Right atrium auricular region (tissue), 2 donors: ENCODE measurements around the gene ZSCAN31. TPM values are rescaled to one million over a fixed set of nuclear protein-coding genes. Genes with fewer than 3 reads are reported as not detected.

Source experiments
- DNase-seq: peaks from one replicate; pipeline ENCODE4 v3.0.0-alpha.2; 2019; ENCODE audit warnings: low spot score
- H3K27ac ChIP-seq, 2 donors: fragments of 200-600 bp; sonication (generic); 1 replicate in 1 of 2; 2 replicates in 1 of 2; pipeline ENCODE4 v1.5.1; 2016 to 2019
- H3K27me3 ChIP-seq, 2 donors: fragments of 200-600 bp; sonication (generic); one replicate each; pipeline versions ENCODE4 v1.5.1 to v1.6.0; 2017 to 2019
- H3K36me3 ChIP-seq: fragments of 200-600 bp; sonication (generic); one replicate; pipeline ENCODE4 v1.5.1; 2016
- H3K4me1 ChIP-seq, 2 donors: fragments of 200-600 bp; sonication (generic); one replicate each; pipeline versions ENCODE4 v1.5.1 to v1.6.0; 2017 to 2019
- H3K4me3 ChIP-seq, 2 donors: fragments of 200-600 bp; sonication (generic); 1 replicate in 1 of 2; 2 replicates in 1 of 2; pipeline ENCODE4 v1.5.1; 2017 to 2019; ENCODE audit warnings: mild to moderate bottlenecking in 1 of 2, moderate library complexity in 1 of 2
- H3K9me3 ChIP-seq, 2 donors: fragments of 200-600 bp; sonication (generic); one replicate each; pipeline ENCODE4 v1.5.1; 2019
- CTCF ChIP-seq, 2 donors: fragments of 200-600 bp; sonication (generic); IDR thresholded peaks; one replicate each; pipeline ENCODE4 v1.5.1; 2019; ENCODE audit warnings: antibody characterized with exemption in 2 of 2
- total RNA-seq, 2 donors: library from RNA; depleted of rRNA; stranded (reverse); fragments of >200 nt; gene quantifications; one replicate each; pipeline ENCODE4 v1.1.0, GENCODE V29; 2016

The ZSCAN31 gene
- total RNA-seq, 2 donors from 2014 or later: 9.9 to 14.5 TPM

GRCh38 chr6:28355743-28356665 is 20.1 kb upstream of the ZSCAN31 start:
- Histone ChIP-seq H3K27me3 (no peaks in the 10 kb centered on the region), H3K9me3 (no peaks in the 10 kb centered on the region), H3K27ac (peak overlapping the region; percentile 82 to 84), H3K4me3 (peak overlapping the region; percentile 49 to 66), H3K36me3 (no peaks in the 10 kb centered on the region), H3K4me1 (peaks cover 0 to 29% of the 10 kb centered on the region in 2 donors)
- TF ChIP-seq CTCF (IDR thresholded peaks at IDR 0.05): peak; percentile 82 to 87
- peak; percentile 85 for DNase-seq

- no peaks in the 10 kb centered on the region for H3K9me3 ChIP-seq
- H3K27me3 ChIP-seq: no peaks in the 10 kb centered on the region
- no peak for TF ChIP-seq CTCF (IDR thresholded peaks at IDR 0.05)
- no peaks in the 10 kb centered on the region for H3K36me3 ChIP-seq
- peak overlapping the region in 1 of 2 donors; percentile 66 for H3K4me3 ChIP-seq
- no peak for DNase-seq
- H3K4me1 ChIP-seq: peaks cover 0 to 33% of the 10 kb centered on the region in 2 donors
- H3K27ac ChIP-seq: peak overlapping the region; percentile 82 to 84
Measured at GRCh38 chr6:28354688-28355554, 19.0 kb upstream of the ZSCAN31 start.

GRCh38 chr6:28353981-28354676 is 18.2 kb upstream of the ZSCAN31 start:
- Histone ChIP-seq H3K4me3 (peak overlapping the region in 1 of 2 donors; percentile 30), H3K36me3 (no peaks in the 10 kb centered on the region), H3K9me3 (no peaks in the 10 kb centered on the region), H3K4me1 (peaks cover 0 to 33% of the 10 kb centered on the region in 2 donors), H3K27ac (peak overlapping the region; percentile 82 to 84), H3K27me3 (no peaks in the 10 kb centered on the region)
- TF ChIP-seq CTCF (IDR thresholded peaks at IDR 0.05): no peak
- DNase-seq: no peak

GRCh38 chr6:28353356-28353755 is 17.4 kb upstream of the ZSCAN31 start:
- H3K4me1 ChIP-seq: peaks cover 0 to 33% of the 10 kb centered on the region in 2 donors
- peak overlapping the region; percentile 1 to 30 for H3K4me3 ChIP-seq
- no peaks in the 10 kb centered on the region for H3K27me3 ChIP-seq
- DNase-seq: no peak
- no peaks in the 10 kb centered on the region for H3K9me3 ChIP-seq
- H3K36me3 ChIP-seq: no peaks in the 10 kb centered on the region
- H3K27ac ChIP-seq: peak overlapping the region; percentile 82 to 84
- TF ChIP-seq CTCF (IDR thresholded peaks at IDR 0.05): no peak

- Histone ChIP-seq H3K4me3 (no peak overlapping the region), H3K4me1 (peaks cover 0 to 31% of the 10 kb centered on the region in 2 donors), H3K27me3 (no peaks in the 10 kb centered on the region), H3K9me3 (no peaks in the 10 kb centered on the region), H3K36me3 (no peaks in the 10 kb centered on the region), H3K27ac (peak overlapping the region in 1 of 2 donors; percentile 0)
- no peak for TF ChIP-seq CTCF (IDR thresholded peaks at IDR 0.05)
- no peak for DNase-seq
Measured at GRCh38 chr6:28351493-28351925, 15.6 kb upstream of the ZSCAN31 start.
